H1 (cell line): ENCODE measurements around the gene FBXO17. TPM values are rescaled to one million over a fixed set of nuclear protein-coding genes. Genes with fewer than 3 reads are reported as not detected.

ENCODE experiments used
- CTCF ChIA-PET: fragments of 300-600 bp; sonication (Branson Sonifier 250); formaldehyde crosslinking; loops from one replicate; lab custom pipeline; 2021; ENCODE audit not compliant: partially characterized antibody; lab: Charles Lee
- POLR2A ChIA-PET: fragments of 300-600 bp; sonication (Branson Sonifier 250); formaldehyde crosslinking; loops from one replicate; lab custom pipeline; 2021; ENCODE audit warnings: inconsistent platforms; ENCODE audit not compliant: partially characterized antibody; lab: Charles Lee
- DNase-seq, 2 experiments: peaks; one replicate each; pipeline versions ENCODE4 v3.0.0 to v3.0.0-alpha.2; 2010 to 2022; ENCODE audit warnings: low spot score in 2 of 2, low read depth in 1 of 2, mixed read lengths in 1 of 2
- FAIRE-seq: peaks from 2 replicates; lab custom pipeline; 2011; peaks lifted over from hg19 to GRCh38; lab: Jason Lieb, UNC
- H2AFZ ChIP-seq: 2 replicates; pipeline ENCODE4 v1.8.1; 2012; ENCODE audit warnings: low read length, inconsistent platforms
- H2AK5ac ChIP-seq: 2 replicates; pipeline ENCODE4 v1.6.1; 2013; ENCODE audit warnings: low read depth, low read length
- H2BK120ac ChIP-seq: replicated peaks from 2 replicates; pipeline ENCODE3; 2013; ENCODE audit warnings: low read depth, low read length, inconsistent platforms
- H2BK12ac ChIP-seq: 2 replicates; pipeline ENCODE4 v1.6.1; 2013; ENCODE audit warnings: low read depth, low read length
- H2BK15ac ChIP-seq: 2 replicates; pipeline ENCODE4 v1.6.1; 2013; ENCODE audit warnings: low read length
- H2BK20ac ChIP-seq: 2 replicates; pipeline ENCODE4 v1.6.1; 2013; ENCODE audit warnings: low read length
- H2BK5ac ChIP-seq: 2 replicates; pipeline ENCODE4 v1.6.1; 2013; ENCODE audit warnings: low read depth, low read length
- H3K14ac ChIP-seq: 2 replicates; pipeline ENCODE4 v1.6.1; 2013; ENCODE audit warnings: inconsistent platforms; ENCODE audit not compliant: insufficient read length
- H3K18ac ChIP-seq: 2 replicates; pipeline ENCODE4 v1.6.1; 2013; ENCODE audit warnings: low read length; ENCODE audit errors: extremely low read depth
- H3K23ac ChIP-seq: 2 replicates; pipeline ENCODE4 v1.6.1; 2013; ENCODE audit warnings: inconsistent platforms; ENCODE audit not compliant: insufficient read length
- H3K23me2 ChIP-seq: 2 replicates; pipeline ENCODE4 v1.6.1; 2013; ENCODE audit warnings: low read depth, low read length
- H3K27ac ChIP-seq: 2 replicates; pipeline ENCODE4 v1.6.1; 2011; ENCODE audit warnings: low read depth, low read length, inconsistent platforms
- H3K27me3 ChIP-seq, 4 experiments: replicated peaks in 1 of 4; 1 replicate in 1 of 4; 2 replicates in 3 of 4; pipeline versions ENCODE4 v1.6.1 to v1.8.1; 2011 to 2013; ENCODE audit warnings: low read length in 3 of 4, mild to moderate bottlenecking in 3 of 4, inconsistent platforms in 2 of 4, mixed read lengths in 2 of 4, moderate library complexity in 1 of 4; ENCODE audit not compliant: control insufficient read depth in 3 of 4, insufficient read depth in 3 of 4; ENCODE audit errors: extremely low read depth in 1 of 4
- H3K36me3 ChIP-seq, 4 experiments: 2 replicates each; pipeline versions ENCODE4 v1.6.1 to v1.8.1; 2011 to 2013; ENCODE audit warnings: mild to moderate bottlenecking in 4 of 4, low read length in 3 of 4, moderate library complexity in 2 of 4, control low read depth in 1 of 4, inconsistent platforms in 1 of 4; ENCODE audit not compliant: insufficient read depth in 4 of 4, control insufficient read depth in 2 of 4
- H3K4ac ChIP-seq: replicated peaks from 2 replicates; pipeline ENCODE3; 2013; ENCODE audit warnings: low read length, low read depth, mixed read lengths, inconsistent platforms; ENCODE audit not compliant: insufficient read length
- H3K4me1 ChIP-seq, 4 experiments: replicated peaks in 1 of 4; 1 replicate in 1 of 4; 2 replicates in 3 of 4; pipeline versions ENCODE4 v1.6.1 to v1.8.1; 2011 to 2013; ENCODE audit warnings: low read length in 3 of 4, inconsistent platforms in 2 of 4, mixed read lengths in 1 of 4; ENCODE audit not compliant: insufficient read depth in 4 of 4, control insufficient read depth in 3 of 4
- H3K4me2 ChIP-seq, 2 experiments: 2 replicates each; pipeline versions ENCODE4 v1.6.1 to v1.8.1; 2011 to 2013; ENCODE audit warnings: low read depth in 2 of 2, low read length in 2 of 2, control low read depth in 1 of 2, inconsistent platforms in 1 of 2, mild to moderate bottlenecking in 1 of 2; ENCODE audit not compliant: insufficient read depth in 1 of 2
- H3K4me3 ChIP-seq, 4 experiments: fragments of 200-600, 300-600 bp in 1 of 4; sonication (generic), shearing (Covaris generic), sonication (Bioruptor Twin) in 1 of 4; 2 replicates each; pipeline versions ENCODE4 v1.5.1 to v1.8.1; 2011 to 2016; ENCODE audit warnings: low read length in 4 of 4, low read depth in 3 of 4, control low read depth in 2 of 4, inconsistent platforms in 2 of 4, mild to moderate bottlenecking in 2 of 4, mixed read lengths in 1 of 4, moderate library complexity in 1 of 4; ENCODE audit not compliant: insufficient read depth in 2 of 4; ENCODE audit errors: extremely low read depth in 1 of 4
- H3K56ac ChIP-seq: replicated peaks from 2 replicates; pipeline ENCODE3; 2013; ENCODE audit warnings: low read depth, mild to moderate bottlenecking, mixed read lengths, low read length, inconsistent platforms; ENCODE audit not compliant: insufficient read length
- H3K79me1 ChIP-seq: 2 replicates; pipeline ENCODE4 v1.6.1; 2013; ENCODE audit warnings: low read depth, low read length, control low read depth
- H3K79me2 ChIP-seq, 2 experiments: 2 replicates each; pipeline versions ENCODE4 v1.6.1 to v1.8.1; 2012 to 2013; ENCODE audit warnings: low read length in 2 of 2, mild to moderate bottlenecking in 2 of 2, inconsistent platforms in 1 of 2; ENCODE audit not compliant: insufficient read depth in 2 of 2, control insufficient read depth in 1 of 2
- H3K9ac ChIP-seq, 4 experiments: replicated peaks in 1 of 4; 1 replicate in 1 of 4; 2 replicates in 3 of 4; pipeline versions ENCODE4 v1.6.1 to v1.8.1; 2011 to 2013; ENCODE audit warnings: low read depth in 3 of 4, low read length in 3 of 4, control low read depth in 2 of 4, mild to moderate bottlenecking in 2 of 4, moderate library complexity in 2 of 4, inconsistent platforms in 1 of 4; ENCODE audit errors: extremely low read depth in 1 of 4
- H3K9me3 ChIP-seq, 2 experiments: 2 replicates each; pipeline versions ENCODE4 v1.6.1 to v1.8.1; 2012 to 2013; ENCODE audit warnings: mild to moderate bottlenecking in 2 of 2, moderate library complexity in 2 of 2, control low read depth in 1 of 2, inconsistent platforms in 1 of 2, low read depth in 1 of 2, low read length in 1 of 2, mixed read lengths in 1 of 2; ENCODE audit not compliant: insufficient read depth in 2 of 2
- H4K20me1 ChIP-seq, 2 experiments: replicated peaks in 1 of 2; 2 replicates each; pipeline versions ENCODE3 to v1.8.1; 2011 to 2013; ENCODE audit warnings: inconsistent platforms in 2 of 2, low read length in 2 of 2, mild to moderate bottlenecking in 1 of 2; ENCODE audit not compliant: insufficient read depth in 2 of 2, control insufficient read depth in 1 of 2
- H4K5ac ChIP-seq: 2 replicates; pipeline ENCODE4 v1.6.1; 2013; ENCODE audit warnings: low read length, low read depth, mixed read lengths, inconsistent platforms; ENCODE audit not compliant: insufficient read length
- H4K8ac ChIP-seq: 2 replicates; pipeline ENCODE4 v1.8.0; 2013; ENCODE audit warnings: mild to moderate bottlenecking, moderate library complexity, low read length, inconsistent platforms; ENCODE audit not compliant: insufficient read depth; ENCODE audit errors: extremely low read depth
- H4K91ac ChIP-seq: replicated peaks from 2 replicates; pipeline ENCODE3; 2013; ENCODE audit warnings: low read length, mixed read lengths, inconsistent platforms; ENCODE audit not compliant: insufficient read length
- CBX8 ChIP-seq: fragments of 300-800, 300-1000 bp; sonication (generic); IDR thresholded peaks from 2 replicates; pipeline ENCODE4 v1.7.1; 2016; ENCODE audit warnings: low read depth, low read length, borderline replicate concordance
- HDAC6 ChIP-seq: IDR thresholded peaks from one replicate; pipeline ENCODE4 v1.7.1; 2012; ENCODE audit warnings: low read depth, mild to moderate bottlenecking, inconsistent platforms, low read length, moderate library complexity
- RAD21 ChIP-seq, 2 experiments: IDR thresholded peaks in 1 of 2; conservative IDR thresholded peaks in 1 of 2; 2 replicates each; pipeline ENCODE4 v1.6.1; 2011; ENCODE audit warnings: low read depth in 2 of 2, low read length in 2 of 2, improper control_type of control experiment in 1 of 2, inconsistent platforms in 1 of 2, mild to moderate bottlenecking in 1 of 2, moderate library complexity in 1 of 2
- WGBS, 2 experiments: shearing (Covaris generic) in 1 of 2; methylation state at CpG; one replicate each; pipeline versions ENCODE4 v1.1.6 to v1.1.7; 2013 to 2015; ENCODE audit warnings: low lambda C conversion rate in 2 of 2, mixed read lengths in 2 of 2, inconsistent platforms in 1 of 2, low coverage in 1 of 2, missing lambda C conversion rate in 1 of 2; ENCODE audit not compliant: insufficient replicate concordance in 2 of 2, insufficient coverage in 1 of 2, insufficient read length in 1 of 2; ENCODE audit errors: extremely low coverage in 1 of 2, missing lambda C conversion rate in 1 of 2; 5-methylcytosine and 5-hydroxymethylcytosine counted together
- polyA plus RNA-seq, 7 experiments: library from polyadenylated mRNA; depleted of rRNA in 3 of 7; stranded (reverse) in 5 of 7; unstranded in 2 of 7; fragments of >200 nt in 5 of 7; fragments of 200-250 nt in 2 of 7; gene quantifications; 1 replicate in 5 of 7; 2 replicates in 1 of 7; 4 replicates in 1 of 7; pipeline versions ENCODE4 v1.2.1 to v1.2.3, GENCODE V29; 2011 to 2013; ENCODE audit warnings: missing spikeins in 2 of 7, mixed read lengths in 2 of 7
- total RNA-seq: library from RNA; stranded (reverse); fragmentation: NEBNext Ultra II Directional; extraction: Animal tissue kit (Norgen Biotek cat#: 25700); gene quantifications from 2 replicates; pipeline ENCODE4 v1.2.1, GENCODE V29; 2021

The FBXO17 gene
- total and polyA plus RNA-seq, 2 of the 8 experiments (the other 6 are each of a cell fraction or from before 2014, with no cell fraction given) = 11.7 to 15.3 TPM

GRCh38 chr19:38918526-38918925 lies 57.0 kb downstream of the FBXO17 start:
- Histone ChIP-seq H2AFZ (no peak overlapping the region), H3K27ac (no peak overlapping the region), H2BK15ac (no peak overlapping the region), H3K9me3 (no peaks in the 10 kb centered on the region), H2AK5ac (no peak overlapping the region), H3K18ac (no peak overlapping the region), H3K14ac (no peak overlapping the region), H2BK5ac (no peak overlapping the region), H3K27me3 (no peaks in the 10 kb centered on the region), H2BK12ac (no peak overlapping the region), H4K8ac (no peak overlapping the region), H4K5ac (no peak overlapping the region), H3K23me2 (peaks cover 6% of the 10 kb centered on the region; the same call in 1 of the 2 replicates), H3K36me3 (peaks cover 2 to 20% (median 11%) of the 10 kb centered on the region in 4 experiments; a peak in 6 of 8 replicates), H2BK20ac (no peak overlapping the region), H3K79me2 (no peaks in the 10 kb centered on the region; a peak in 1 of 4 replicates), H3K4me3 (no peak overlapping the region), H3K56ac (no peak overlapping the region), H2BK120ac (no peak overlapping the region), H3K4me1 (no peaks in the 10 kb centered on the region), H4K20me1 (peaks cover 0 to 7% of the 10 kb centered on the region in 2 experiments), H3K79me1 (no peaks in the 10 kb centered on the region), H4K91ac (no peak overlapping the region), H3K4ac (no peak overlapping the region), H3K23ac (no peak overlapping the region), H3K9ac (no peak overlapping the region), H3K4me2 (no peak overlapping the region)
- TF ChIP-seq RAD21 (IDR thresholded peaks at IDR 0.05 in 1 of 2, conservative IDR thresholded peaks at IDR 0.05 in 1 of 2; ENCODE audit: low read depth in 2 of 2, low read length in 2 of 2) (no peak), CBX8 (no peak), HDAC6 (no peak)
- FAIRE-seq = no peak
- DNase-seq = no peak
- ChIA-PET CTCF (interaction anchor here (0.6 to 2.7 kb wide), 5 partner anchors 9 to 629 kb away, joined by 3 to 24 read pairs (median 4); partner anchors contain the start of genes MRPS12, NFKBIB and SARS2), POLR2A (interaction anchor here (0.9 to 6.7 kb wide), 5 partner anchors 11 to 102 kb away, joined by 3 to 36 read pairs (median 6); partner anchors contain the start of genes MRPS12, NFKBIB, SARS2 and SIRT2)
- whole genome bisulfite sequencing, 2 experiments = 87% methylated on average over 10 of the region's 10 CpGs; no CpG with 5 or more reads in 1 of the 2 experiments
